CD4-positive, CD25-positive, alpha-beta regulatory T cell (primary cell): ENCODE results near the gene LHFPL2. TPM values are rescaled to one million over a fixed set of nuclear protein-coding genes. Genes with fewer than 3 reads are reported as not detected.

Source experiments
- ATAC-seq, 2 donors: fragments of 150-1000 bp; cut with Tn5 transposase; one replicate each; pipeline ENCODE4 v1.10.0; 2021; ENCODE audit warnings: low read depth in 2 of 2, moderate number of reproducible peaks in 2 of 2, moderate library complexity in 1 of 2
- DNase-seq, 3 donors: peaks; one replicate each; pipeline versions ENCODE4 v3.0.0 to v3.0.0-alpha.2; 2012 to 2022; ENCODE audit warnings: mixed read lengths in 1 of 3
- H3K27ac ChIP-seq: one replicate; pipeline ENCODE4 v1.7.0; 2013; ENCODE audit warnings: mild to moderate bottlenecking, low read length; ENCODE audit not compliant: insufficient read depth, poor library complexity, severe bottlenecking
- H3K27me3 ChIP-seq: one replicate; pipeline ENCODE4 v1.7.0; 2013; ENCODE audit warnings: low read length; ENCODE audit not compliant: control insufficient read depth, insufficient read depth
- H3K36me3 ChIP-seq: one replicate; pipeline ENCODE4 v1.7.0; 2013; ENCODE audit warnings: mild to moderate bottlenecking, low read length, moderate library complexity; ENCODE audit not compliant: control insufficient read depth, insufficient read depth
- H3K4me1 ChIP-seq: 2 replicates; pipeline ENCODE4 v1.7.0; 2013; ENCODE audit warnings: mild to moderate bottlenecking, low read length; ENCODE audit not compliant: insufficient read depth, control insufficient read depth, poor library complexity, severe bottlenecking
- H3K4me3 ChIP-seq: one replicate; pipeline ENCODE4 v1.7.0; 2013; ENCODE audit warnings: low read depth, mild to moderate bottlenecking, low read length, moderate library complexity
- H3K9me3 ChIP-seq, 2 experiments: 1 replicate in 1 of 2; 2 replicates in 1 of 2; pipeline ENCODE4 v1.7.0; 2013; ENCODE audit warnings: low read length in 2 of 2, mild to moderate bottlenecking in 1 of 2, moderate library complexity in 1 of 2; ENCODE audit not compliant: control insufficient read depth in 2 of 2
- H3K27ac Mint-ChIP-seq, 3 donors: one replicate each; pipeline ENCODE4 v1.8.0; 2020 to 2022; ENCODE audit warnings: mild to moderate bottlenecking in 3 of 3, mixed read lengths in 3 of 3, moderate library complexity in 2 of 3
- H3K27me3 Mint-ChIP-seq: one replicate; pipeline ENCODE4 v1.8.0; 2022; ENCODE audit warnings: mild to moderate bottlenecking, mixed read lengths
- H3K36me3 Mint-ChIP-seq: one replicate; pipeline ENCODE4 v1.8.0; 2020; ENCODE audit warnings: mixed read lengths
- H3K4me1 Mint-ChIP-seq, 4 donors: one replicate each; pipeline ENCODE4 v1.8.0; 2020 to 2022; ENCODE audit warnings: mixed read lengths in 4 of 4, mild to moderate bottlenecking in 1 of 4
- H3K4me3 Mint-ChIP-seq, 4 donors: one replicate each; pipeline ENCODE4 v1.8.0; 2020 to 2022; ENCODE audit warnings: mild to moderate bottlenecking in 4 of 4, mixed read lengths in 4 of 4, moderate library complexity in 3 of 4
- H3K9me3 Mint-ChIP-seq, 7 donors: one replicate each; pipeline ENCODE4 v1.8.0; 2020 to 2022; ENCODE audit warnings: mixed read lengths in 7 of 7, mild to moderate bottlenecking in 3 of 7, moderate library complexity in 2 of 7
- polyA plus RNA-seq, 4 donors: library from polyadenylated mRNA; unstranded; fragments of 300-500 nt; fragmentation: Illumina TruSeq; gene quantifications; one replicate each; pipeline ENCODE4 v1.2.3, GENCODE V29; 2021
- total RNA-seq: library from RNA; stranded (reverse); gene quantifications from one replicate; pipeline ENCODE4 v1.2.3, GENCODE V29; 2022

Gene LHFPL2
- total and polyA plus RNA-seq, 5 donors from 2014 or later: 0.11 to 0.47 (median 0.32) TPM

GRCh38 chr5:78509145-78509865 lies 139.3 kb downstream of the LHFPL2 start:
- no peaks in the 10 kb centered on the region for H3K36me3 ChIP-seq
- peaks cover 0 to 2% of the 10 kb centered on the region in 2 experiments for H3K9me3 ChIP-seq
- peak overlapping the region; percentile 59 for H3K4me3 ChIP-seq
- peaks cover 16% of the 10 kb centered on the region for H3K4me1 ChIP-seq
- Mint-ChIP-seq H3K27me3 (peaks cover 65% of the 10 kb centered on the region), H3K36me3 (no peaks in the 10 kb centered on the region), H3K4me3 (peak overlapping the region; percentile 3 to 84 (median 78)), H3K9me3 (peaks cover 0 to 2% (median 0%) of the 10 kb centered on the region in 7 donors), H3K27ac (no peak overlapping the region), H3K4me1 (peaks cover 0 to 17% (median 7%) of the 10 kb centered on the region in 4 donors)
- ATAC-seq (peak; percentile 6 to 21), DNase-seq (peak in 1 of 3 donors; percentile 37)
- no peak overlapping the region for H3K27ac ChIP-seq
- peaks cover 34% of the 10 kb centered on the region for H3K27me3 ChIP-seq

- peaks cover 0 to 2% of the 10 kb centered on the region in 2 experiments for H3K9me3 ChIP-seq
- DNase-seq (no peak), ATAC-seq (no peak)
- no peaks in the 10 kb centered on the region for H3K36me3 Mint-ChIP-seq
- H3K4me3 ChIP-seq: no peak overlapping the region
- H3K36me3 ChIP-seq: no peaks in the 10 kb centered on the region
- peaks cover 0 to 2% (median 0%) of the 10 kb centered on the region in 7 donors for H3K9me3 Mint-ChIP-seq
- peaks cover 34% of the 10 kb centered on the region for H3K27me3 ChIP-seq
- peak overlapping the region in 1 of 4 donors; percentile 36 for H3K4me3 Mint-ChIP-seq
- H3K4me1 Mint-ChIP-seq: peaks cover 0 to 17% (median 7%) of the 10 kb centered on the region in 4 donors
- H3K27ac ChIP-seq: no peak overlapping the region
- no peak overlapping the region for H3K27ac Mint-ChIP-seq
- peaks cover 61% of the 10 kb centered on the region for H3K27me3 Mint-ChIP-seq
- H3K4me1 ChIP-seq: peaks cover 16% of the 10 kb centered on the region
These were observed 140.3 kb downstream of the LHFPL2 start for GRCh38 chr5:78508186-78508765.

GRCh38 chr5:78507531-78507930 lies 141.0 kb downstream of the LHFPL2 start:
- peaks cover 0 to 2% of the 10 kb centered on the region in 2 experiments for H3K9me3 ChIP-seq
- ATAC-seq: no peak
- Mint-ChIP-seq H3K27ac (no peak overlapping the region), H3K36me3 (no peaks in the 10 kb centered on the region), H3K9me3 (peaks cover 0 to 2% (median 0%) of the 10 kb centered on the region in 7 donors), H3K4me1 (peaks cover 0 to 17% (median 7%) of the 10 kb centered on the region in 4 donors), H3K4me3 (peak overlapping the region in 1 of 4 donors; percentile 36), H3K27me3 (peaks cover 56% of the 10 kb centered on the region)
- H3K27ac ChIP-seq: no peak overlapping the region
- H3K4me1 ChIP-seq: peaks cover 16% of the 10 kb centered on the region
- peaks cover 35% of the 10 kb centered on the region for H3K27me3 ChIP-seq
- no peaks in the 10 kb centered on the region for H3K36me3 ChIP-seq
- no peak overlapping the region for H3K4me3 ChIP-seq
- DNase-seq: no peak

GRCh38 chr5:78506261-78507024 lies 142.1 kb downstream of the LHFPL2 start:
- Histone ChIP-seq H3K27ac (no peak overlapping the region), H3K4me3 (no peak overlapping the region), H3K36me3 (no peaks in the 10 kb centered on the region), H3K27me3 (peaks cover 30% of the 10 kb centered on the region), H3K4me1 (peaks cover 16% of the 10 kb centered on the region), H3K9me3 (peaks cover 0 to 2% of the 10 kb centered on the region in 2 experiments)
- Mint-ChIP-seq H3K9me3 (peaks cover 0 to 2% (median 0%) of the 10 kb centered on the region in 7 donors), H3K4me1 (peaks cover 0 to 17% (median 7%) of the 10 kb centered on the region in 4 donors), H3K36me3 (no peaks in the 10 kb centered on the region), H3K27ac (no peak overlapping the region), H3K27me3 (peaks cover 55% of the 10 kb centered on the region), H3K4me3 (no peak overlapping the region)
- ATAC-seq: no peak
- no peak for DNase-seq

GRCh38 chr5:78505860-78506259 lies 142.7 kb downstream of the LHFPL2 start:
- H3K27ac ChIP-seq: no peak overlapping the region
- Mint-ChIP-seq H3K27ac (no peak overlapping the region), H3K36me3 (no peaks in the 10 kb centered on the region), H3K4me3 (no peak overlapping the region), H3K4me1 (peaks cover 0 to 17% (median 7%) of the 10 kb centered on the region in 4 donors), H3K27me3 (peaks cover 51% of the 10 kb centered on the region), H3K9me3 (peaks cover 0 to 2% (median 0%) of the 10 kb centered on the region in 7 donors)
- DNase-seq (no peak), ATAC-seq (no peak)
- H3K4me1 ChIP-seq: peaks cover 16% of the 10 kb centered on the region
- H3K27me3 ChIP-seq: peaks cover 28% of the 10 kb centered on the region
- H3K9me3 ChIP-seq: peaks cover 0 to 2% of the 10 kb centered on the region in 2 experiments
- no peak overlapping the region for H3K4me3 ChIP-seq
- no peaks in the 10 kb centered on the region for H3K36me3 ChIP-seq

- no peak overlapping the region for H3K4me3 Mint-ChIP-seq
- no peak overlapping the region for H3K27ac Mint-ChIP-seq
- ATAC-seq (no peak), DNase-seq (no peak)
- no peaks in the 10 kb centered on the region for H3K36me3 ChIP-seq
- peaks cover 52% of the 10 kb centered on the region for H3K27me3 Mint-ChIP-seq
- no peak overlapping the region for H3K27ac ChIP-seq
- no peaks in the 10 kb centered on the region for H3K9me3 Mint-ChIP-seq
- peaks cover 0 to 2% of the 10 kb centered on the region in 2 experiments for H3K9me3 ChIP-seq
- H3K36me3 Mint-ChIP-seq: no peaks in the 10 kb centered on the region
- H3K4me1 ChIP-seq: peaks cover 8% of the 10 kb centered on the region
- H3K4me1 Mint-ChIP-seq: peaks cover 0 to 11% (median 7%) of the 10 kb centered on the region in 4 donors
- H3K4me3 ChIP-seq: no peak overlapping the region
- H3K27me3 ChIP-seq: peaks cover 30% of the 10 kb centered on the region
These were observed 143.6 kb downstream of the LHFPL2 start for GRCh38 chr5:78504704-78505677.
